B cell (primary cell): ENCODE measurements around the gene LRCOL1. TPM values are rescaled to one million over a fixed set of nuclear protein-coding genes. Genes with fewer than 3 reads are reported as not detected.

Experiments
- ATAC-seq: fragments of 200-7000 bp; cut with Tn5 transposase; one replicate; pipeline ENCODE4 v1.10.0; 2021; ENCODE audit warnings: low read depth, mild to moderate bottlenecking, moderate number of reproducible peaks, moderate library complexity
- CTCF ChIA-PET: fragments of 350-600 bp; sonication (Branson Sonifier 250); formaldehyde crosslinking; loops from one replicate; lab custom pipeline; 2021; ENCODE audit warnings: antibody characterized with exemption, inconsistent platforms; lab: Charles Lee
- POLR2A ChIA-PET: fragments of 350-600 bp; sonication (Branson Sonifier 250); formaldehyde crosslinking; loops from one replicate; lab custom pipeline; 2021; ENCODE audit warnings: antibody characterized with exemption; lab: Charles Lee
- DNase-seq: peaks from one replicate; pipeline ENCODE4 v3.0.0; 2013
- H2AFZ ChIP-seq: 2 replicates; pipeline ENCODE4 v1.6.1; 2012; ENCODE audit warnings: mild to moderate bottlenecking, low read depth, low read length; ENCODE audit not compliant: insufficient read depth, poor library complexity, severe bottlenecking
- H3K27ac ChIP-seq, 2 donors: 1 replicate in 1 of 2; 2 replicates in 1 of 2; pipeline ENCODE4 v1.5.1; 2012 to 2013; ENCODE audit warnings: low read length in 2 of 2, mild to moderate bottlenecking in 2 of 2, moderate library complexity in 1 of 2
- H3K27me3 ChIP-seq, 4 experiments: fragments of 200-600 bp in 1 of 4; sonication (generic) in 1 of 4; replicated peaks in 1 of 4; 1 replicate in 2 of 4; 2 replicates in 2 of 4; pipeline versions ENCODE4 v1.6.1 to v1.7.0; 2013 to 2016; ENCODE audit warnings: low read length in 3 of 4, mild to moderate bottlenecking in 2 of 4, mixed read lengths in 1 of 4, moderate library complexity in 1 of 4; ENCODE audit not compliant: insufficient read depth in 4 of 4, control insufficient read depth in 3 of 4; ENCODE audit errors: control extremely low read depth in 1 of 4
- H3K36me3 ChIP-seq, 2 experiments: replicated peaks in 1 of 2; 1 replicate in 1 of 2; 2 replicates in 1 of 2; pipeline versions ENCODE4 v1.6.1 to v1.7.1; 2013; ENCODE audit warnings: low read length in 1 of 2; ENCODE audit not compliant: insufficient read depth in 2 of 2, control insufficient read depth in 1 of 2; ENCODE audit errors: control extremely low read depth in 1 of 2, extremely low read depth in 1 of 2
- H3K4me1 ChIP-seq, 2 donors: fragments of 200-600 bp in 1 of 2; sonication (generic) in 1 of 2; 1 replicate in 1 of 2; 2 replicates in 1 of 2; pipeline versions ENCODE4 v1.5.1 to v1.6.1; 2013 to 2017; ENCODE audit warnings: low read length in 2 of 2; ENCODE audit not compliant: control insufficient read depth in 2 of 2, insufficient read depth in 2 of 2
- H3K4me2 ChIP-seq: replicated peaks from 2 replicates; pipeline ENCODE3; 2012; ENCODE audit warnings: mild to moderate bottlenecking, low read depth, low read length; ENCODE audit not compliant: poor library complexity, severe bottlenecking
- H3K4me3 ChIP-seq, 5 experiments: fragments of 200-600 bp in 1 of 5; sonication (generic) in 1 of 5; 1 replicate in 3 of 5; 2 replicates in 2 of 5; pipeline versions ENCODE4 v1.5.1 to v1.7.0; 2011 to 2016; ENCODE audit warnings: low read length in 4 of 5, mild to moderate bottlenecking in 4 of 5, low read depth in 2 of 5, control low read depth in 1 of 5, moderate library complexity in 1 of 5; ENCODE audit not compliant: insufficient read depth in 1 of 5; ENCODE audit errors: control extremely low read depth in 1 of 5, extremely low read depth in 1 of 5
- H3K79me2 ChIP-seq: fragments of 200-600 bp; sonication (generic); one replicate; pipeline ENCODE4 v1.6.0; 2016; ENCODE audit warnings: low read length; ENCODE audit not compliant: control insufficient read depth, insufficient read depth
- H3K9ac ChIP-seq: fragments of 200-600 bp; sonication (generic); 2 replicates; pipeline ENCODE4 v1.6.1; 2017; ENCODE audit warnings: mild to moderate bottlenecking, low read length, moderate library complexity
- H3K9me3 ChIP-seq, 3 donors: one replicate each; pipeline versions ENCODE4 v1.6.1 to v1.7.1; 2013; ENCODE audit warnings: low read length in 2 of 3; ENCODE audit not compliant: control insufficient read depth in 2 of 3, insufficient read depth in 1 of 3; ENCODE audit errors: control extremely low read depth in 1 of 3
- H4K20me1 ChIP-seq: 2 replicates; pipeline ENCODE4 v1.6.0; 2012; ENCODE audit warnings: mild to moderate bottlenecking, low read length; ENCODE audit not compliant: insufficient read depth, control insufficient read depth, poor library complexity, severe bottlenecking
- H3K27ac Mint-ChIP-seq: one replicate; pipeline ENCODE4 v1.8.0; 2021; ENCODE audit warnings: mixed read lengths
- H3K27me3 Mint-ChIP-seq: one replicate; pipeline ENCODE4 v1.8.0; 2021; ENCODE audit warnings: mixed read lengths
- H3K4me1 Mint-ChIP-seq: one replicate; pipeline ENCODE4 v1.8.0; 2021; ENCODE audit warnings: mixed read lengths
- H3K4me3 Mint-ChIP-seq: one replicate; pipeline ENCODE4 v1.8.0; 2021; ENCODE audit warnings: mixed read lengths
- H3K9me3 Mint-ChIP-seq: one replicate; pipeline ENCODE4 v1.8.0; 2022; ENCODE audit warnings: mixed read lengths; ENCODE audit not compliant: insufficient read depth
- EZH2 ChIP-seq: IDR thresholded peaks from 2 replicates; pipeline ENCODE4 v1.6.1; 2012; ENCODE audit warnings: borderline replicate concordance, low read depth, mild to moderate bottlenecking, moderate library complexity, low read length; ENCODE audit not compliant: insufficient read depth, poor library complexity, severe bottlenecking
- WGBS: methylation state at CpG from one replicate; pipeline ENCODE4 v1.1.5; 2013; ENCODE audit warnings: missing lambda C conversion rate; ENCODE audit not compliant: insufficient coverage; 5-methylcytosine and 5-hydroxymethylcytosine counted together
- intact Hi-C: fragments of 100-400 bp; cut with micrococcal nuclease; formaldehyde crosslinking; loops from one replicate; pipeline ENCODE4 v1.10.0; 2022
- polyA plus RNA-seq: library from polyadenylated mRNA; depleted of rRNA; stranded (reverse); fragments of >200 nt; gene quantifications from 2 replicates; pipeline ENCODE4 v1.2.3, GENCODE V29; 2012
- total RNA-seq, 2 donors: library from RNA; stranded (reverse); fragments of 120-200 nt in 1 of 2; gene quantifications; 1 replicate in 1 of 2; 2 replicates in 1 of 2; pipeline versions ENCODE4 v1.2.3 to v1.2.4, GENCODE V29; 2013 to 2022
- TF ChIP-seq, protein P1 (sequence below): fragments of 200-600 bp; IDR thresholded peaks from one replicate; pipeline ENCODE4 v1.8.0; 2022; ENCODE audit warnings: antibody characterized with exemption, mild to moderate bottlenecking

Gene LRCOL1
- total and polyA plus RNA-seq, 2 donors (not counting 1 experiment from before 2014, with no cell fraction given), result not detected

DNA sequence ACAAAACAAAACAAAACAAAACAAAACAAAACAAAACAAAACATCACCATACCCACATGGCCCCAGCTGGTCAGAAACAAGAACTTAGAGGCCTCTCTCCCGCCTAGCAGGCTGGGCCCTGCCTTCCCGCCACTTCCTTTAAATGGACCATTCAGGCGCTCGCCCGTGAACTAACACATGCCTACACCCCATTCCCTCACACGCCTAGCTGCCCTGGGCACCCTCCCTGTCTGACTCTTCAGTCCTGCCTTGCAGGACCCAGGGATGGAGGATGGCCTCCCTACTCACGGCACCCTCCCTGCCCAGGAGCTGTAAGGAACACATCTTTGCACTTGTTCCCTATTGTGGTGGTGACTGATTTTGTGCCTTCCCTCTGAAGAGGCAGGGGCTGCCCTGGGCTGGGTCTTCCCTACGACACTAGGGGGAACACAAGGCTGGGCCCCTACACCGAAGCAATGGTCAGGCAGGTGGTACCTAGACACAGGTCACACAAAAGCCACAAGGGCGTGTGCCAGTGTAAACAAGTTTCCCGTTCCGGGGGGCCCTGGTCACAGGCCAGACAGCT lies 29.7 kb upstream of the LRCOL1 start:
- no peak for ATAC-seq
- H3K4me2 ChIP-seq, result no peak overlapping the region
- Mint-ChIP-seq H3K27ac (no peak overlapping the region), H3K4me1 (no peaks in the 10 kb centered on the region), H3K27me3 (no peaks in the 10 kb centered on the region), H3K9me3 (no peaks in the 10 kb centered on the region), H3K4me3 (no peak overlapping the region)
- no peaks in the 10 kb centered on the region for H4K20me1 ChIP-seq
- CTCF ChIA-PET, result interaction anchor here (0.6 kb wide), 1 partner anchor 535 kb away, joined by 3 read pairs; no protein-coding TSS in a partner anchor
- H3K36me3 ChIP-seq, result peaks cover 2 to 41% of the 10 kb centered on the region in 2 experiments
- POLR2A ChIA-PET, result no interaction called here
- no peak overlapping the region for H3K27ac ChIP-seq
- TF ChIP-seq EZH2, result no peak
- H3K9me3 ChIP-seq, result no peaks in the 10 kb centered on the region
- DNase-seq, result no peak
- no peak overlapping the region for H3K9ac ChIP-seq
- intact Hi-C loops, result no loop called here
- H3K4me3 ChIP-seq, result no peak overlapping the region
- no peaks in the 10 kb centered on the region for H3K4me1 ChIP-seq
- WGBS, result 96% methylated on average over 11 of the region's 12 CpGs
- no peaks in the 10 kb centered on the region for H3K27me3 ChIP-seq
- no peaks in the 10 kb centered on the region for H3K79me2 ChIP-seq
- no peak overlapping the region for H2AFZ ChIP-seq

DNA sequence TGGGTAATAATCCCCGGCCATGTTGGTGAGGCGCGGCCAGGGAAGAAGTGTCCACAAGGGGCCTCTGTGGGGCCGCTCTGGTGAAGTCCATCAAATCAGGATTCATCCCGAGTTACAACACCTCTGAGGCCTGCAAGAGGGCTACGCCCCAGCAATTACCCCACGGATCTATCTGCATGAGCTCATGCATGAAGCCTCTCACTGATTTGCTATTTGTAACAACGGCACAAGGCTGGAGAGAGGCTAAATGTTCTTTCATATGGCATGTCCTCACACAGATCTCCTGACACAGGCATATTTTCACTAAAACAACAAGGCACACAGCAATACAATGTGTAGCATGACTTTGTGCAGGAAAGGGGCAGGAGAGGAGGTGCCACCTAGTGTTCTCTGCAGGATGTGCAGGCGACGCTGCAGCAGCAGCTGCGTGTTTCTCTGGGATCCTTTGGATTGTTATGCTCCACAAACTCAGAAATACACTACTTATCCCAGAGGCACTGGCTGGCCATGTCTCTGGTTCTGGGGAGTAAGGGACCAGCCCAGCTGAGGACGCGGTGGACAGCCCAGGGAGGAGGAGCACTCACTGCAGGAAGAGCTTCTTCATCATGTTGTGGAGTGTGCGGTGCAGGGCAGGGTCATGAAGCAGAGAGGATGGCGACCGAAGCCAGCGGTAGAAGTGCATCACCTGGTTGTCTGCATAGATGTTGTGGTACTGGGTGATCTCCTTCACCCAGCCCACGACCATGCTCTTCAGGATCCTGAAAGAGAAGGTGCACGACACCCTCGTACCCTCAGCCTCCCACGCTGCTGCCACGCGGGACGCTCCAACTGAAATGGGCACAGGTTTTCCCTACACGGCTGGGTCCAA lies 28.4 kb upstream of the LRCOL1 start:
- DNase-seq (no peak), ATAC-seq (no peak)
- Mint-ChIP-seq H3K9me3 (no peaks in the 10 kb centered on the region), H3K4me1 (peaks cover 3% of the 10 kb centered on the region), H3K27ac (no peak overlapping the region), H3K4me3 (no peak overlapping the region), H3K27me3 (no peaks in the 10 kb centered on the region)
- no peak overlapping the region for H3K4me3 ChIP-seq
- ChIA-PET CTCF (interaction anchor here (1.2 to 1.4 kb wide), 4 partner anchors 8 to 484 kb away, joined by 3 to 12 read pairs (median 4); no protein-coding TSS in a partner anchor), POLR2A (no interaction called here)
- H3K36me3 ChIP-seq, result peaks cover 2 to 44% of the 10 kb centered on the region in 2 experiments
- no peak overlapping the region for H3K27ac ChIP-seq
- intact Hi-C loops, result no loop called here
- no peak overlapping the region for H3K4me2 ChIP-seq
- H3K79me2 ChIP-seq, result no peaks in the 10 kb centered on the region
- 96% methylated on average over 22 of the region's 25 CpGs for WGBS
- H3K27me3 ChIP-seq, result no peaks in the 10 kb centered on the region
- H3K4me1 ChIP-seq, result peaks cover 0 to 11% of the 10 kb centered on the region in 2 donors
- H2AFZ ChIP-seq, result no peak overlapping the region
- no peaks in the 10 kb centered on the region for H4K20me1 ChIP-seq
- no peaks in the 10 kb centered on the region for H3K9me3 ChIP-seq
- no peak overlapping the region for H3K9ac ChIP-seq
- TF ChIP-seq EZH2, result no peak
- TF ChIP-seq, protein P1, sequence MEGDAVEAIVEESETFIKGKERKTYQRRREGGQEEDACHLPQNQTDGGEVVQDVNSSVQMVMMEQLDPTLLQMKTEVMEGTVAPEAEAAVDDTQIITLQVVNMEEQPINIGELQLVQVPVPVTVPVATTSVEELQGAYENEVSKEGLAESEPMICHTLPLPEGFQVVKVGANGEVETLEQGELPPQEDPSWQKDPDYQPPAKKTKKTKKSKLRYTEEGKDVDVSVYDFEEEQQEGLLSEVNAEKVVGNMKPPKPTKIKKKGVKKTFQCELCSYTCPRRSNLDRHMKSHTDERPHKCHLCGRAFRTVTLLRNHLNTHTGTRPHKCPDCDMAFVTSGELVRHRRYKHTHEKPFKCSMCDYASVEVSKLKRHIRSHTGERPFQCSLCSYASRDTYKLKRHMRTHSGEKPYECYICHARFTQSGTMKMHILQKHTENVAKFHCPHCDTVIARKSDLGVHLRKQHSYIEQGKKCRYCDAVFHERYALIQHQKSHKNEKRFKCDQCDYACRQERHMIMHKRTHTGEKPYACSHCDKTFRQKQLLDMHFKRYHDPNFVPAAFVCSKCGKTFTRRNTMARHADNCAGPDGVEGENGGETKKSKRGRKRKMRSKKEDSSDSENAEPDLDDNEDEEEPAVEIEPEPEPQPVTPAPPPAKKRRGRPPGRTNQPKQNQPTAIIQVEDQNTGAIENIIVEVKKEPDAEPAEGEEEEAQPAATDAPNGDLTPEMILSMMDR, result peak; percentile 60
